Measurements from ENCODE around the gene TRERF1. TPM values are rescaled to one million over a fixed set of nuclear protein-coding genes. Genes with fewer than 3 reads are reported as not detected.
A peak's percentile ranks its signal among the peaks of the same experiment; 100 is the strongest.

Gene TRERF1
- total RNA-seq, 1 experiment from 2014 or later, result 13.9 TPM

- H4K20me1 ChIP-seq (ENCODE audit: low read length), result no peaks in the 10 kb centered on the region
- peaks cover 83% of the 10 kb centered on the region for H3K4me1 ChIP-seq (ENCODE audit: insufficient read depth, low read length)
- H3K9me3 ChIP-seq (ENCODE audit: low read length), result no peaks in the 10 kb centered on the region
- H3K27ac ChIP-seq (ENCODE audit: low read length), result peak overlapping the region; percentile 98
- H3K9ac ChIP-seq (ENCODE audit: low read length), result peak overlapping the region; percentile 91
- no peaks in the 10 kb centered on the region for H3K27me3 ChIP-seq (ENCODE audit: low read length)
- peak; percentile 77 for ATAC-seq
- no peak overlapping the region for H2AFZ ChIP-seq (ENCODE audit: low read length)
- H3K4me3 ChIP-seq (ENCODE audit: low read length), result peak overlapping the region; percentile 39
- H3K36me3 ChIP-seq (ENCODE audit: low read depth, low read length), result peaks cover 11% of the 10 kb centered on the region
- no TSS peak for BruUV-seq (replicated peaks)
- H3K79me2 ChIP-seq (ENCODE audit: low read length), result peaks cover 25% of the 10 kb centered on the region
- peak overlapping the region; percentile 85 for H3K4me2 ChIP-seq (ENCODE audit: low read length)
- POLR2A ChIA-PET (ENCODE audit: unreplicated experiment), result interaction anchor here (0.6 to 1.4 kb wide), 4 partner anchors 12 to 646 kb away, joined by 3 to 7 read pairs (median 4); no protein-coding TSS in a partner anchor
- peaks cover 22% of the 10 kb centered on the region for H3F3A ChIP-seq (ENCODE audit: low read length, unreplicated experiment)
- DNase-seq, result peak; percentile 100
- H3K9me2 ChIP-seq (replicated peaks; ENCODE audit: low read length), result no peaks in the 10 kb centered on the region
- TF ChIP-seq EZH2phosphoT487 (IDR thresholded peaks at IDR 0.05; ENCODE audit: borderline replicate concordance, low read length) (no peak), CTCF (conservative IDR thresholded peaks at IDR 0.05; ENCODE audit: low read depth, low read length) (no peak), EZH2 (IDR thresholded peaks at IDR 0.05; ENCODE audit: low read length, unreplicated experiment) (no peak)
- intact Hi-C loops (cut with micrococcal nuclease), result loop anchor here (1.0 to 10.0 kb wide), 3 partner anchors 9 to 442 kb away; partner anchors contain the start of genes MRPS10, PRICKLE4 and TOMM6
- CTCF ChIA-PET, result interaction anchor here (0.6 to 1.6 kb wide), 7 partner anchors 12 to 321 kb away, joined by 3 to 15 read pairs (median 3); no protein-coding TSS in a partner anchor
Measured at GRCh38 chr6:42226645-42227143, 225.0 kb downstream of the TRERF1 start.

DNA sequence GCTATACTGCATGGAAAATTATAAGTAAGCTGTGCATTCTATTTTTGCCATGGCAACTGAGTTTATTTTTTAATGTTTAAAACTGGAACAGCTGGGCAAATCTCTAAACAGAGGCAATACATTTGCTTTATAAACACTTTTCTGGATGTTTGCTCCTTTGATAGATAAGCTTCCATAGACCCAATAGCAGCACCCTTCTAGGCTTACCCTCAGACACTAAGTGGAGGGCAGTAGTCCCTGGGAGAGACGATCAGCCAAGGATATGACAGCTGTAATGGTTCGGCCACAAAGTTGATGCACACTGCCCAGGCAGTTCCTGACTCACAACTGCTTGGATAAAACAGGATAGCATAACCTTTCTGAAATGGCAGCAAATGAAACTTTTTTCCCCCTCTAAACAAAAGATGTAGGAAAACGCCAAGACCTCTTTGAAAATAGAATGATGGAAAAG, 225.5 kb downstream of the TRERF1 start:
- Histone ChIP-seq H3K27me3 (ENCODE audit: low read length) (no peaks in the 10 kb centered on the region), H3K36me3 (ENCODE audit: low read depth, low read length) (peaks cover 11% of the 10 kb centered on the region), H2AFZ (ENCODE audit: low read length) (no peak overlapping the region), H3K4me2 (ENCODE audit: low read length) (peak overlapping the region; percentile 85), H3K9me2 (replicated peaks; ENCODE audit: low read length) (no peaks in the 10 kb centered on the region), H3K9ac (ENCODE audit: low read length) (peak overlapping the region; percentile 91), H3K79me2 (ENCODE audit: low read length) (peaks cover 25% of the 10 kb centered on the region), H4K20me1 (ENCODE audit: low read length) (no peaks in the 10 kb centered on the region), H3F3A (ENCODE audit: low read length, unreplicated experiment) (peaks cover 22% of the 10 kb centered on the region), H3K27ac (ENCODE audit: low read length) (peak overlapping the region; percentile 98), H3K9me3 (ENCODE audit: low read length) (no peaks in the 10 kb centered on the region), H3K4me1 (ENCODE audit: insufficient read depth, low read length) (peaks cover 88% of the 10 kb centered on the region), H3K4me3 (ENCODE audit: low read length) (peak overlapping the region; percentile 39)
- ChIA-PET CTCF (interaction anchor here (0.6 to 1.6 kb wide), 4 partner anchors 12 to 348 kb away, joined by 3 to 5 read pairs (median 4); no protein-coding TSS in a partner anchor), POLR2A (ENCODE audit: unreplicated experiment) (interaction anchor here (0.7 to 1.4 kb wide), 2 partner anchors 11 to 53 kb away, joined by 7 read pairs; no protein-coding TSS in a partner anchor)
- TSS peak; percentile 76 for BruUV-seq (replicated peaks)
- TF ChIP-seq CTCF (conservative IDR thresholded peaks at IDR 0.05; ENCODE audit: low read depth, low read length) (no peak), EZH2 (IDR thresholded peaks at IDR 0.05; ENCODE audit: low read length, unreplicated experiment) (no peak), EZH2phosphoT487 (IDR thresholded peaks at IDR 0.05; ENCODE audit: borderline replicate concordance, low read length) (no peak)
- ATAC-seq, result peak; percentile 23
- intact Hi-C loops (cut with micrococcal nuclease), result loop anchor here (1.0 to 10.0 kb wide), 2 partner anchors 28 to 441 kb away; partner anchors contain the start of genes PRICKLE4 and TOMM6
- peak; percentile 54 for DNase-seq

DNA sequence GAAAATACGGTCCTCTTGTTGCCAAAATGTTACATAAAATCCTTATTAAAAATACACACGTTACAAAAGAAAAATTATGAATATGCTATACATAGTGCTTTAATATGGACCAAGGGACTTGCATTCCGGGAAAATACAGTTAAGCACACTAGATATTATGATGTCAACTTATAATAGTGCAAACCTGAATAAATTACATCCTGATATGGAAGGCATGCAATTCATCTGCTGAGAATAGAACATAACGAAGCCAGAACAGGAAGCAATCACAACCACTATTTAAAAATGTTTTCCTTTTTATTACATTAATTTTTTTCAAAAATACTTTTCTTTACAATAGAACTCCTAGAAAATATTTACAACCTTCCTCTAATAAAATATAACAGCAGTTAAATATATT, 226.3 kb downstream of the TRERF1 start:
- H2AFZ ChIP-seq (ENCODE audit: low read length), result no peak overlapping the region
- H3K27me3 ChIP-seq (ENCODE audit: low read length), result no peaks in the 10 kb centered on the region
- no TSS peak for BruUV-seq (replicated peaks)
- no peaks in the 10 kb centered on the region for H3K9me2 ChIP-seq (replicated peaks; ENCODE audit: low read length)
- CTCF ChIA-PET, result interaction anchor here (0.7 kb wide), 1 partner anchor 347 kb away, joined by 5 read pairs; no protein-coding TSS in a partner anchor
- no peaks in the 10 kb centered on the region for H4K20me1 ChIP-seq (ENCODE audit: low read length)
- TF ChIP-seq CTCF (conservative IDR thresholded peaks at IDR 0.05; ENCODE audit: low read depth, low read length) (no peak), EZH2phosphoT487 (IDR thresholded peaks at IDR 0.05; ENCODE audit: borderline replicate concordance, low read length) (no peak), EZH2 (IDR thresholded peaks at IDR 0.05; ENCODE audit: low read length, unreplicated experiment) (no peak)
- peaks cover 25% of the 10 kb centered on the region for H3K79me2 ChIP-seq (ENCODE audit: low read length)
- peaks cover 11% of the 10 kb centered on the region for H3K36me3 ChIP-seq (ENCODE audit: low read depth, low read length)
- peak overlapping the region; percentile 60 for H3K4me3 ChIP-seq (ENCODE audit: low read length)
- H3K9ac ChIP-seq (ENCODE audit: low read length), result peak overlapping the region; percentile 91
- DNase-seq (no peak), ATAC-seq (no peak)
- H3K27ac ChIP-seq (ENCODE audit: low read length), result peak overlapping the region; percentile 98
- peaks cover 22% of the 10 kb centered on the region for H3F3A ChIP-seq (ENCODE audit: low read length, unreplicated experiment)
- H3K4me1 ChIP-seq (ENCODE audit: insufficient read depth, low read length), result peaks cover 93% of the 10 kb centered on the region
- POLR2A ChIA-PET (ENCODE audit: unreplicated experiment), result no interaction called here
- intact Hi-C loops (cut with micrococcal nuclease), result loop anchor here (10.0 kb wide), 1 partner anchor 441 kb away; the partner anchor contains the start of genes PRICKLE4 and TOMM6
- no peaks in the 10 kb centered on the region for H3K9me3 ChIP-seq (ENCODE audit: low read length)
- peak overlapping the region; percentile 85 for H3K4me2 ChIP-seq (ENCODE audit: low read length)
